ENCODE data around the gene LRFN3. TPM values are rescaled to one million over a fixed set of nuclear protein-coding genes. Genes with fewer than 3 reads are reported as not detected.

The LRFN3 gene
- polyA plus RNA-seq, 3 donors from 2014 or later = 0.17 to 0.62 (median 0.32) TPM

Other genes with a start within 250 kb of the LRFN3 start
- not detected for gene ZBTB32, start 231.8 kb upstream of the LRFN3 start, polyA plus RNA-seq
- 1 to 10 TPM in 1 of 3 donors, under 1 TPM in 1, not detected in 1; 0.30 to 1.8 TPM for gene KMT2B, start 218.4 kb upstream of the LRFN3 start, polyA plus RNA-seq
- gene IGFLR1, start 193.9 kb upstream of the LRFN3 start, polyA plus RNA-seq = 100 to 1,000 TPM in 2 of 3 donors, 10 to 100 TPM in 1; 94.6 to 116 (median 109) TPM
- gene U2AF1L4, start 191.0 kb upstream of the LRFN3 start, polyA plus RNA-seq = 10 to 100 TPM; 11.8 to 21.4 (median 15.8) TPM
- 100 to 1,000 TPM; 127 to 149 (median 129) TPM for gene PSENEN, start 190.7 kb upstream of the LRFN3 start, polyA plus RNA-seq
- 10 to 100 TPM in 2 of 3 donors, 1 to 10 TPM in 1; 9.7 to 15.2 (median 12.6) TPM for gene LIN37, start 187.8 kb upstream of the LRFN3 start, polyA plus RNA-seq
- gene HSPB6, start 179.3 kb upstream of the LRFN3 start, polyA plus RNA-seq = not detected
- gene PROSER3, start 178.2 kb upstream of the LRFN3 start, polyA plus RNA-seq = 1 to 10 TPM; 1.2 to 7.8 (median 2.2) TPM
- gene ARHGAP33, start 160.8 kb upstream of the LRFN3 start, polyA plus RNA-seq = under 1 TPM in 1 of 3 donors, not detected in 2; 0.37 TPM
- gene PRODH2, start 123.5 kb upstream of the LRFN3 start, polyA plus RNA-seq = not detected
- not detected for gene NPHS1, start 83.9 kb upstream of the LRFN3 start, polyA plus RNA-seq
- gene KIRREL2, start 79.5 kb upstream of the LRFN3 start, polyA plus RNA-seq = under 1 TPM in 1 of 3 donors, not detected in 2; 0.19 TPM
- gene APLP1, start 67.8 kb upstream of the LRFN3 start, polyA plus RNA-seq = under 1 TPM in 1 of 3 donors, not detected in 2; 0.72 TPM
- gene NFKBID, start 35.8 kb upstream of the LRFN3 start, polyA plus RNA-seq = 1 to 10 TPM; 2.7 to 8.0 (median 2.9) TPM
- gene HCST, start 33.8 kb upstream of the LRFN3 start, polyA plus RNA-seq = 1,000 to 10,000 TPM; 1,885 to 2,801 (median 2,654) TPM
- 1,000 to 10,000 TPM; 2,771 to 3,312 (median 2,871) TPM for gene TYROBP, start 28.1 kb upstream of the LRFN3 start, polyA plus RNA-seq
- gene SDHAF1, start 58.8 kb downstream of the LRFN3 start, polyA plus RNA-seq = 10 to 100 TPM; 44.7 to 51.0 (median 48.3) TPM
- not detected for gene SYNE4, start 72.4 kb downstream of the LRFN3 start, polyA plus RNA-seq
- gene ALKBH6, start 77.8 kb downstream of the LRFN3 start, polyA plus RNA-seq = 10 to 100 TPM; 27.2 to 34.6 (median 30.0) TPM
- under 1 TPM in 2 of 3 donors, not detected in 1; 0.07 to 0.55 TPM for gene CLIP3, start 96.5 kb downstream of the LRFN3 start, polyA plus RNA-seq
- gene THAP8, start 117.9 kb downstream of the LRFN3 start, polyA plus RNA-seq = 10 to 100 TPM in 2 of 3 donors, 1 to 10 TPM in 1; 3.2 to 10.7 (median 10.1) TPM
- gene WDR62, start 118.5 kb downstream of the LRFN3 start, polyA plus RNA-seq = under 1 TPM in 2 of 3 donors, not detected in 1; 0.12 to 0.77 TPM
- not detected for gene OVOL3, start 174.8 kb downstream of the LRFN3 start, polyA plus RNA-seq
- gene POLR2I, start 178.5 kb downstream of the LRFN3 start, polyA plus RNA-seq = 100 to 1,000 TPM; 102 to 136 (median 127) TPM
- 100 to 1,000 TPM; 341 to 445 (median 385) TPM for gene TBCB, start 179.1 kb downstream of the LRFN3 start, polyA plus RNA-seq
- gene CAPNS1, start 203.7 kb downstream of the LRFN3 start, polyA plus RNA-seq = 100 to 1,000 TPM; 176 to 253 (median 225) TPM
- not detected for gene COX7A1, start 216.1 kb downstream of the LRFN3 start, polyA plus RNA-seq